Right lobe of liver (tissue), 6 donors: Measurements from ENCODE around the gene ACP7. TPM values are rescaled to one million over a fixed set of nuclear protein-coding genes. Genes with fewer than 3 reads are reported as not detected.

Experiments used
- ATAC-seq, 4 donors: fragments of 200-7000 bp; cut with Tn5 transposase; one replicate each; pipeline ENCODE4 v1.9.1; 2020; ENCODE audit warnings: mild to moderate bottlenecking in 4 of 4, moderate library complexity in 4 of 4
- DNase-seq, 3 donors: peaks; one replicate each; pipeline ENCODE4 v3.0.0-alpha.2; 2020
- H3K27ac ChIP-seq, 3 donors: fragments of 200-600 bp; one replicate each; pipeline ENCODE4 v1.8.0; 2022
- H3K27me3 ChIP-seq, 2 donors: fragments of 200-600 bp; one replicate each; pipeline ENCODE4 v1.8.0; 2022
- H3K36me3 ChIP-seq, 4 donors: fragments of 200-600 bp; sonication (generic) in 1 of 4; one replicate each; pipeline versions ENCODE4 v1.5.1 to v1.8.0; 2017 to 2022; ENCODE audit warnings: control low read depth in 1 of 4
- H3K4me1 ChIP-seq, 4 donors: fragments of 200-600 bp; sonication (generic) in 1 of 4; one replicate each; pipeline versions ENCODE4 v1.5.1 to v1.8.0; 2017 to 2022; ENCODE audit warnings: control low read depth in 1 of 4
- H3K4me3 ChIP-seq, 3 donors: fragments of 200-600 bp; one replicate each; pipeline ENCODE4 v1.8.0; 2022
- H3K9me3 ChIP-seq, 4 donors: fragments of 200-600 bp; sonication (generic) in 1 of 4; one replicate each; pipeline versions ENCODE4 v1.5.1 to v1.8.0; 2017 to 2022; ENCODE audit warnings: control low read depth in 1 of 4
- POLR2A ChIP-seq: fragments of 450-650 bp; IDR thresholded peaks from one replicate; pipeline ENCODE4 v1.6.1; 2017; ENCODE audit warnings: antibody characterized with exemption, mild to moderate bottlenecking
- WGBS: methylation state at CpG from one replicate; pipeline ENCODE4 v1.1.6; 2018; ENCODE audit warnings: low coverage, low lambda C conversion rate; ENCODE audit not compliant: insufficient coverage; ENCODE audit errors: missing lambda C conversion rate; 5-methylcytosine and 5-hydroxymethylcytosine counted together
- intact Hi-C, 2 donors: fragments of 100-400 bp; cut with DNase I; formaldehyde crosslinking; loops; one replicate each; pipeline versions ENCODE4 v1.11.2 to v1.14.1; 2022
- total RNA-seq, 6 experiments: library from RNA; depleted of rRNA in 2 of 6; stranded (reverse); fragments of >200 nt in 2 of 6; fragmentation: NEBNext Ultra II Directional in 3 of 6; extraction: Animal tissue kit (Norgen Biotek cat#: 25700) in 3 of 6; gene quantifications; one replicate each; pipeline versions ENCODE4 v1.1.0 to v1.2.4, GENCODE V29; 2016 to 2023
- TF ChIP-seq, protein P1 (sequence below), 4 donors: fragments of 200-600 bp in 3 of 4; fragments of 450-650 bp in 1 of 4; IDR thresholded peaks; one replicate each; pipeline versions ENCODE4 v1.5.1 to v1.8.0; 2016 to 2022; ENCODE audit warnings: antibody characterized with exemption in 4 of 4, mild to moderate bottlenecking in 2 of 4
- donor health status: DM: no; HTN: yes; CAD: no.
- donor health status: DM: no; HTN: no; CAD: no.
- donor health status: DM: no; HTN: no; CAD: no.
- donor health status: DM: no; HTN: yes; CAD: no.
- donor health status: DM: no; HTN: yes; CAD: no.

Gene ACP7
- total RNA-seq, 6 experiments from 2014 or later: not detected

DNA sequence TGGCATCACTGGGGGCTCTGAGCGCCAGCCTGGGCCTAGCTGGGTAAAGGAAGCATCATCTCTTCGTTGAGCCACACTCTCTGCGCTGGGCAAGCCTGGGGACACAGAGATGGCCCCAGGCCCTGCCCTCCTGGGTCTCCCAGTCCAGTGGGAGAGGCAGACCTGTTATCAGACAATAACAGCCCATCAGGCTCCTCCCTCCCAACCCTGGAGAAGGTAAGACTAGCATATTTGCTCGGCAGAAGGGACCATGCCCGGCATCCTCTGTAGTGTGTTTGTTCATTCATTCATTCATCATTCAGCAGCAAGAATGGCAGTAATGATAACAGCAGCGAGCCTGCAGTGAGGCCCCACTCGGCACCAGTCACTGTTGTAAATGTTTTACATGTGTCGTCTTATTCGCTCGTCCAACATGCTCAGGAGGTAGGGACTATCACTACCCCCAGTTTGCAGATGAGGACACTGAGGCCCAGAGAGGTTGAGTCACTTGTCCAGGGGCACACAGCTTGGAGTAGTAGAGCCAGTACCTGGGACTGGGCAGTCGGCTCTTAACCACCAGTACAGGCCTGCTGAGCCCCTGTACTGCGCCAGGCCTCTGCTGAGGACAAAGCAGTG is 74.6 kb downstream of the ACP7 start:
- ATAC-seq: no peak
- intact Hi-C loops: no loop called here
- no peak for TF ChIP-seq POLR2A
- TF ChIP-seq, protein P1, sequence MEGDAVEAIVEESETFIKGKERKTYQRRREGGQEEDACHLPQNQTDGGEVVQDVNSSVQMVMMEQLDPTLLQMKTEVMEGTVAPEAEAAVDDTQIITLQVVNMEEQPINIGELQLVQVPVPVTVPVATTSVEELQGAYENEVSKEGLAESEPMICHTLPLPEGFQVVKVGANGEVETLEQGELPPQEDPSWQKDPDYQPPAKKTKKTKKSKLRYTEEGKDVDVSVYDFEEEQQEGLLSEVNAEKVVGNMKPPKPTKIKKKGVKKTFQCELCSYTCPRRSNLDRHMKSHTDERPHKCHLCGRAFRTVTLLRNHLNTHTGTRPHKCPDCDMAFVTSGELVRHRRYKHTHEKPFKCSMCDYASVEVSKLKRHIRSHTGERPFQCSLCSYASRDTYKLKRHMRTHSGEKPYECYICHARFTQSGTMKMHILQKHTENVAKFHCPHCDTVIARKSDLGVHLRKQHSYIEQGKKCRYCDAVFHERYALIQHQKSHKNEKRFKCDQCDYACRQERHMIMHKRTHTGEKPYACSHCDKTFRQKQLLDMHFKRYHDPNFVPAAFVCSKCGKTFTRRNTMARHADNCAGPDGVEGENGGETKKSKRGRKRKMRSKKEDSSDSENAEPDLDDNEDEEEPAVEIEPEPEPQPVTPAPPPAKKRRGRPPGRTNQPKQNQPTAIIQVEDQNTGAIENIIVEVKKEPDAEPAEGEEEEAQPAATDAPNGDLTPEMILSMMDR (IDR thresholded peaks at IDR 0.05): no peak
- Histone ChIP-seq H3K36me3 (no peaks in the 10 kb centered on the region), H3K27me3 (no peaks in the 10 kb centered on the region), H3K9me3 (no peaks in the 10 kb centered on the region), H3K27ac (no peak overlapping the region), H3K4me3 (no peak overlapping the region), H3K4me1 (peaks cover 0 to 28% (median 4%) of the 10 kb centered on the region in 4 donors)
- DNase-seq: no peak
- WGBS: 79% methylated on average over 7 of the region's 12 CpGs

DNA sequence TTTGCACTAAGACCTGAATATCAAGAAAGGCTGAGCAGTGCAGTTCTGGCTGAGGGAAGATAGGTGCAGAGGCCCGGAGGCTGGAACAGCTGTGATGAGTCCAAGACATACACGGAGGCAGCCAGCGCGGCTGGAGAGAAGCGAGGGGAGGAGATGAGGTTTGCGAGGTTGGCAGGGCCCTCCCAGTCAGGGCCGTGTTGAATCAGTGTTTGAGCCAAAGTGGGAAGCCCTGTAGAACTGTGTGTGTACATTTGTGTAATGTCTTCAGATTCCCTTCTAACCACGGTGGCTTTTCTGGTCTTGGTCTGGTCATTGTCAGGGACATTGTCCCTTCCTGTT is 76.3 kb downstream of the ACP7 start:
- H3K27ac ChIP-seq: no peak overlapping the region
- DNase-seq (peak in 1 of 3 donors; percentile 55), ATAC-seq (peak; percentile 7 to 81 (median 38))
- no peak overlapping the region for H3K4me3 ChIP-seq
- no peaks in the 10 kb centered on the region for H3K9me3 ChIP-seq
- no peaks in the 10 kb centered on the region for H3K27me3 ChIP-seq
- WGBS: 40% methylated on average over 7 of the region's 8 CpGs
- TF ChIP-seq, protein P1 (IDR thresholded peaks at IDR 0.05): no peak
- TF ChIP-seq POLR2A: no peak
- H3K4me1 ChIP-seq: peaks cover 0 to 24% (median 0%) of the 10 kb centered on the region in 4 donors
- intact Hi-C loops: no loop called here
- H3K36me3 ChIP-seq: no peaks in the 10 kb centered on the region

Other genes starting within 250 kb of the ACP7 start
- gene HNRNPL, start 234.4 kb upstream of the ACP7 start, total RNA-seq: 100 to 1,000 TPM in 4 of 6 experiments, 10 to 100 TPM in 2; 89.5 to 157 (median 102) TPM
- gene RINL, start 206.1 kb upstream of the ACP7 start, total RNA-seq: 10 to 100 TPM in 2 of 6 experiments, 1 to 10 TPM in 4; 3.3 to 13.8 (median 5.5) TPM
- 10 to 100 TPM; 28.6 to 62.0 (median 32.5) TPM for gene SIRT2, start 184.8 kb upstream of the ACP7 start, total RNA-seq
- 10 to 100 TPM; 13.2 to 27.9 (median 16.5) TPM for gene NFKBIB, start 184.4 kb upstream of the ACP7 start, total RNA-seq
- gene CCER2, start 172.2 kb upstream of the ACP7 start, total RNA-seq: under 1 TPM in 4 of 6 experiments, not detected in 2; 0.20 to 0.55 (median 0.37) TPM
- gene SARS2, start 153.6 kb upstream of the ACP7 start, total RNA-seq: 10 to 100 TPM; 10.6 to 26.5 (median 18.7) TPM
- gene MRPS12, start 153.4 kb upstream of the ACP7 start, total RNA-seq: 10 to 100 TPM; 21.2 to 49.5 (median 24.0) TPM
- gene FBXO17, start 108.6 kb upstream of the ACP7 start, total RNA-seq: 10 to 100 TPM; 19.9 to 57.9 (median 36.7) TPM
- gene FBXO27, start 51.8 kb upstream of the ACP7 start, total RNA-seq: 10 to 100 TPM in 1 of 6 experiments, 1 to 10 TPM in 5; 3.7 to 15.5 (median 7.6) TPM
- 10 to 100 TPM; 11.4 to 16.6 (median 14.7) TPM for gene PAK4, start 41.4 kb downstream of the ACP7 start, total RNA-seq
- not detected for gene NCCRP1, start 112.6 kb downstream of the ACP7 start, total RNA-seq
- not detected for gene SYCN, start 119.9 kb downstream of the ACP7 start, total RNA-seq
- gene IFNL3, start 160.6 kb downstream of the ACP7 start, total RNA-seq: not detected
- not detected for gene IFNL4, start 164.5 kb downstream of the ACP7 start, total RNA-seq
- not detected for gene IFNL2, start 184.0 kb downstream of the ACP7 start, total RNA-seq
- not detected for gene IFNL1, start 212.0 kb downstream of the ACP7 start, total RNA-seq
- gene LRFN1, start 236.5 kb downstream of the ACP7 start, total RNA-seq: under 1 TPM; 0.32 to 0.97 (median 0.61) TPM